Measurements from ENCODE around the gene RALGAPA1.

DNA sequence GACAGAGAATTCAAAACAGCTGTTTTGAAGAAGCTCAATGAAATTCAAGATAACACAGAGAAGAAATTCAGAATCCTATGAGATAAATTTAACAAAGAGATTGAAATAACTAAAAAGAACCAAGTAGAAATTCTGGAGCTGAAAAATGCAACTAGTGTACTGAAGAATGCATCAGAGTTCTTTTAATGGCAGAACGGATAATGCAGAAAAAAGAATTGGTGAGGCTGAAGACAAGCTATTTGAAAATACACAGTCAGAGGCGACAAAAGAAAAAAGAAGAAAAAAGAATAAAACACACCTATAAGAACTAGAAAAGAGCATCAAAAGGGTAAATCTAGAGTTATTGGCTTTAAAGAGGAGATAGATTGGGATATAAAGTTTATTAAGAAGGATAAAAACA is 171.8 kb downstream of the RALGAPA1 start:
- TF ChIP-seq, protein P1, sequence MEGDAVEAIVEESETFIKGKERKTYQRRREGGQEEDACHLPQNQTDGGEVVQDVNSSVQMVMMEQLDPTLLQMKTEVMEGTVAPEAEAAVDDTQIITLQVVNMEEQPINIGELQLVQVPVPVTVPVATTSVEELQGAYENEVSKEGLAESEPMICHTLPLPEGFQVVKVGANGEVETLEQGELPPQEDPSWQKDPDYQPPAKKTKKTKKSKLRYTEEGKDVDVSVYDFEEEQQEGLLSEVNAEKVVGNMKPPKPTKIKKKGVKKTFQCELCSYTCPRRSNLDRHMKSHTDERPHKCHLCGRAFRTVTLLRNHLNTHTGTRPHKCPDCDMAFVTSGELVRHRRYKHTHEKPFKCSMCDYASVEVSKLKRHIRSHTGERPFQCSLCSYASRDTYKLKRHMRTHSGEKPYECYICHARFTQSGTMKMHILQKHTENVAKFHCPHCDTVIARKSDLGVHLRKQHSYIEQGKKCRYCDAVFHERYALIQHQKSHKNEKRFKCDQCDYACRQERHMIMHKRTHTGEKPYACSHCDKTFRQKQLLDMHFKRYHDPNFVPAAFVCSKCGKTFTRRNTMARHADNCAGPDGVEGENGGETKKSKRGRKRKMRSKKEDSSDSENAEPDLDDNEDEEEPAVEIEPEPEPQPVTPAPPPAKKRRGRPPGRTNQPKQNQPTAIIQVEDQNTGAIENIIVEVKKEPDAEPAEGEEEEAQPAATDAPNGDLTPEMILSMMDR (IDR thresholded peaks at IDR 0.05) = no peak
- no peak for TF ChIP-seq POLR2AphosphoS5 (IDR thresholded peaks at IDR 0.05)
- no peak for TF ChIP-seq POLR2A (IDR thresholded peaks at IDR 0.05)

Measured in sigmoid colon (tissue), 4 donors.